HG03520 (cell line): ENCODE data around the gene BET1.
A peak's percentile ranks its signal among the peaks of the same experiment; 100 is the strongest.

Experiments used
- ATAC-seq: cut with Tn5 transposase; IDR thresholded peaks from one replicate; pipeline ENCODE4 v1.9.1; 2021; ENCODE audit warnings: mild to moderate bottlenecking, moderate library complexity; ENCODE audit not compliant: unreplicated experiment

The BET1 gene

GRCh38 chr7:93960986-93961385, 43.2 kb downstream of the BET1 start:
- ATAC-seq, result no peak

DNA sequence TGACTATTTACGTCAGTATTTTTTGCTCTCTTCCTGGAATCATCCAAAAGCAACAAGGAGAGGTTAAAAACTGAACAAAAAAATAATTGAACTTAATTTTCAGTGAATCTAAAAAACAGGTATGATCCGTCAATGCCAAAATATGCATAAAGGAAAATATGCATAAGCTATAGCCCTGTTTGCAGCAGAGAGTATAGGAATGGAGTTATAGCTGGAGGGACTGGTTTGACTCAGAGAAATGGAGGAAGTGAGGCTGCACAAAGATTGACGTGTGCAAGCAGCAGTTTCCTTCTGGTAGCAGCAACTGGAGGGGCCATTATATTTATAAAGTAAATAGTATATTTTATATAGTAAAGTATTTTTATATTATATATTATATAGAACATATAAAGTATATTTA, 45.5 kb downstream of the BET1 start:
- no peak for ATAC-seq

DNA sequence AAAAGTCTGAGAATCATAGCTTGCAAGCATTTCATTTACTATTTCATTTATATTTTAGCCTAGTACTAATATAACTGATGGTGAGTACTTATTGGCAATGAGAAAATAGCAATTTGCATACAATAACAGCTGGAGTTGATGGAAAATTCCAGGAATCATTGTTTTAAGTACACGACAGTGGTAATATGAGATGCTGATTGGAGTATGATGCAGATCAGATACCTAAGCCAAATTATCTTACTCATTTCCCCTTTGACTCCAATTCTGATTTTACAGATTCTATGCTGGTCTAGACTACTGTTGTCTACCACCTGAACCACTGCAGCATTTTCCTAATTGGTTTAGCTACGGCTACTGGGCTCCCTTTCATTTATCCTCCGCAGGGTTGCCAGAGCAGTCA, 45.9 kb downstream of the BET1 start:
- ATAC-seq, result no peak

DNA sequence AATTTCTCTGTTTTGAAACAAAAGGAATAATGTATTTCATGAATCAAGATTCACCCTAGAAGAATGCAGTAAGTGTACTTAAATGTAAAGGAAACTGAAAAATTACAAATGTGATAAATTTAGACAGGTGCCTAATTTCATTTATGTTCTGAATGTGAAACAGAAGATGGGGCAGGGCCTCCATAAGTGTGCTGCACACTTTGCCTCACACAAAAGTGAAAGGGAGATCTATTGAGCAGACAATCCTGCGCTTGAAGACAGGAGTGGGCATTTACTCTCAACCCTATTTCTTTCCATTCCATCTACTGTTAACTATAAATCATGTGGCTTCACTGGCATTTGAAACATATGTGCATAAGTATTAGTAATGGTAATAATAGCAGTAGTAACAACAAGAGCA, 46.4 kb downstream of the BET1 start:
- no peak for ATAC-seq

- peak; percentile 93 for ATAC-seq
Measured at GRCh38 chr7:93955304-93955703, 48.9 kb downstream of the BET1 start.

GRCh38 chr7:93949423-93949822, 54.7 kb downstream of the BET1 start:
- ATAC-seq, result no peak

GRCh38 chr7:93948873-93949272, 55.3 kb downstream of the BET1 start:
- no peak for ATAC-seq

DNA sequence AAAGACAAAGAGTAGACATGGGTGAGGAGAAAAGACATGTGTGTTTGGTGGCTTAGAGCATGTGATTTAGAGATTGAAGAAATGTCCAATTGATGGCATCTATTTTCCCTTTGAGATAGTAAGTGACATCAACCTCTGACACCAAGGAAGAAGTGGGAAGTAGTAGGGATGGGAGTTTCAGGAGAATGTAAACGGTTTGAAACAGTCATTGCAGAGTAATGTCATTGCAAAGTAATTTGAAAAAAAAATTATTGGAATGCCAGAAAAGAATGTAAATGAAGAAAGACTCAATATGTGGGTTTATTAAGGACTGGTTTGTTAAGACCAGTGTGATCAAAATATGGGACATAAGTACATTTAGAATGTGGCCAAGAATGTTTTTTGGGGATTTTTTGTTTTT, 56.0 kb downstream of the BET1 start:
- ATAC-seq, result no peak

- no peak for ATAC-seq
Measured at GRCh38 chr7:93945756-93946535, 58.2 kb downstream of the BET1 start.

DNA sequence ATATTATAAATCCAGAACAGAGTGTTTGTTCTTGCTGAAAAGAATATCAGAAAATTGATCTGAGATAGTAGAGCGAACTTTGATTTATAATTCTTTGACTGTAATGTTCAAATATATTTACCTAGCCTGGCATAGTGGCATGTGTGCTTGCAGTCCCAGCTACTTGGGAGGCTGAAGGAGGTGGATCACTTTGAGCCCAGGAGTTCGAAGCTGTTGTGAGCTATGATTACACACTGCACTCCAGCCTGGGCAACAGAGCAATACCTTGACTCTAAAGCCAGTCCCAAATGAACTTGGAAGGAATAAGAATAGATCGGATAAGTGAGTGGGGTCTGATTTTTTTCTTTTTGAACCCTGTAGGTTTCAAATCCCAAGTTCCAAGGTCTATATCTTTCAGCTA, 59.1 kb downstream of the BET1 start:
- ATAC-seq, result no peak

DNA sequence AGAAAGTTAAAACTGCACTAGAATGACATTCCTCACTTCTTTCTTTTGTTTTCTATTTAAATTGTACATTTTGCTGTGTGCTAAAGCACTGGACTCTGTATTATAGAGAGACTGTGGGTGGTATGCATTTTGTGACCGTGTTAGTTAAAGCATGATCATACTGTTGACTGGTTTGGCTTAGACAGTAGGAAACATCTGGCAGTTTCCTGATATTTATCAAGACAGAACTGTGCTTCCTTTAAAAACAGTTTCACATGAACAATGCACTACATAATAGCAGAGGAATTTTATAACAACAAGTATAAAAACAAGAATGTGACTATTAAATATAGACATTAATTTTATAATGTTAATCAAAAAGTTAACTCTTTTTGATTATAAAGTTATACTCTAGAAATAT, 59.5 kb downstream of the BET1 start:
- no peak for ATAC-seq

GRCh38 chr7:93943816-93944540, 60.2 kb downstream of the BET1 start:
- ATAC-seq, result no peak
